NCI-H2081 treated with DMSO at 0.1 percent for 48 hours (cell line): ENCODE measurements around the gene OR10C1.
"Not testable (repeated sequence)": the region's sequence is repeated elsewhere in the genome, so short reads cannot be mapped to it uniquely, and the experiment has no call there.

Experiments
- DNase-seq: peaks from one replicate; lab custom pipeline; 2025; lab: John Stamatoyannopoulos, UW

The OR10C1 gene, protein sequence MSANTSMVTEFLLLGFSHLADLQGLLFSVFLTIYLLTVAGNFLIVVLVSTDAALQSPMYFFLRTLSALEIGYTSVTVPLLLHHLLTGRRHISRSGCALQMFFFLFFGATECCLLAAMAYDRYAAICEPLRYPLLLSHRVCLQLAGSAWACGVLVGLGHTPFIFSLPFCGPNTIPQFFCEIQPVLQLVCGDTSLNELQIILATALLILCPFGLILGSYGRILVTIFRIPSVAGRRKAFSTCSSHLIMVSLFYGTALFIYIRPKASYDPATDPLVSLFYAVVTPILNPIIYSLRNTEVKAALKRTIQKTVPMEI

DNA sequence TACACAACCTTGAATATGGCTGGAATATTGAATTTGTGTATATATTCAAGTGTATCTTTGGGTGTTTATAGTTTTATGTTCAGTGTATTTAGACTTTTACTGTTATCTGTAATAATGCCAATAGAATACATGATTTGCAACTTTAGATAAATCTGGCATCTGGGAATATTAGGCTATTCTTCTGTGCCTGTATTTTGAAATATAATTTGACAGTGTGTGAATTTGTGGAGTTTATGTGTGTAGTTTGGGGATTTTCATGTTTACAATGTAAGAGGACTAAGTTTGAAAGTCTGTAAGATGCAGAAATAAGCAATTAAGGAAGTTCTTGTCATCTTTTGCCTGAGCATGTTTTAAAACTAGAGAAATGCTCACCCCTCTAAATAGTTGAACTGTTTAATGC, at the start of gene OR10C1:
Gene OR10C1, plus strand, starts transcription at position 301 of the 400 bp plus-strand sequence. CDS start 710 bp downstream, outside the sequence.
- no peak for DNase-seq

DNA sequence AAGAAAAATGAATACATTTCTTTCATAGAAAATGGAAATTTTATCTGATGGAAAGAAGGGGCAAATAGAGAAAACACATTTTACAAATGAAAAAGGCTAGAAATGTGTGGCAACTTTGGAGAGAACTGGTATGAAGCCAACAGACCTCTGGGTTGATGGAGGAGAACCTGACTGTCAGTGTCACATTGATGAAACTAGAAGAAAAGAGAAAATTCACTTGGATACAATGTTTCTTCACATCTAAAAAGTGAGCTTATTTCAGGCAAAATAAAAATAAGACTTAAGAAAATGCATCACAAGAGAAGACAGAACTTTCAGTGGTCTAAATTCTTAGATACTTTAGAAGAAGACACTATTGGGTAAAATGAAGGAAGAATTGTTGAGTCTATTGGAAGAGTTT, 43.8 kb upstream of the OR10C1 start, which contains the start of gene OR12D2:
Gene OR12D2, plus strand, starts transcription at position 301 of the 400 bp plus-strand sequence. CDS start 1,069 bp downstream, outside the sequence.
- no peak for DNase-seq

DNA sequence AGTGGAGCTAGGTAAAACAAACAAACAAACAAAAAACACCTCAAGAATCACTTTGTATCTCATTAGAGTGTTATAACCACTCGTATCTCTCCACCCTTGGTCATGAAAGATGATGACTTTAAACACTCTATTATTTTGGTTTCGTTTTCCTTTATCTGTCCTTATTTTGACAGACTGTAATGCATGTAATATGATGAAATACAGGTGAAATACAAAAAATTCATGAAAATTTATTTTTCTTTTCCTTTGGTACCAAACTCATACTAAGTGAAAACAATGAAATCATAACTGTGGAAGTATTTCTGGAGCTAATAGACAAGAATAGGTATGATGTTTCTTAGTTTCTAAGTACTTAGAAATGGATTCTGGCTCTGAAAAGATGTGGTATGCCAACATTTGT, 39.6 kb upstream of the OR10C1 start:
- DNase-seq: no peak

DNA sequence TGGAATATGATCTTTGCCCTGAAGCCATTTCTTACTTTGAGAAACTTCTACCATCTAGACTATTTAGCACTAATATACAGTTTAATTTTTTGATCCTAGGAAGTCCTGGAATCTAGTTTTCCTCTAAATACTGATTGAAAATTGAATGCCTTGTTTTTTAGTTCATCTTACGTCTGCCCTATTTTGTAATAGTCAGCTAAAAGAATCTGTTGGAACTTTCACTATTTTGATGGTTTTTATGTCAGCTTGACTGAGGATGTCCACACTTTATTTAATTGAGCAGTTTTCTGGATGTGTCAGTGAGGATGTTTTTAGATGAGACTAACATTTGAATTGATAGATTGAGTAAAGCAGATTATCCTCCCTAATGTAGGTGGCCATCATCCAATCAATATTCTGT, 35.3 kb upstream of the OR10C1 start:
- DNase-seq: no peak

DNA sequence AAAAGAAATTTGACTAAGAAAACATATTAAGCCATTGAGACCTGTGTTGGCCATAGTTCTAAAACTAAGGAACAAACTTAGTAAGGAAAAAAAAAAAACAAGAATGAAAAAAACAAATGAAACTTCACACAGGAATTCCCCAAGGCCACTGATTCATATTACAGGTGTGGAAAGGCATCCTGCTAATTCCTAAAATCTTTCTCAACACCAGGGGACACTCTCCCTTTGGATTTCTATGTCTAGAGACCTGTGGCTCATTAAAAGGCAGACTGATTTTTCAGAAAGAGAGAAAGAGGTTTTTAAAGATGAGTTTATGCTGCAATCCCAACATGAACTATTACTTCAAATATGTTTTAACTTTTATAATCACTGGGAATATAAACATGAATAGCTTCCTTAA, 24.5 kb upstream of the OR10C1 start, which contains the start of gene OR12D1:
Gene OR12D1, plus strand, starts transcription at position 341 of the 400 bp plus-strand sequence.
- DNase-seq: no peak

DNA sequence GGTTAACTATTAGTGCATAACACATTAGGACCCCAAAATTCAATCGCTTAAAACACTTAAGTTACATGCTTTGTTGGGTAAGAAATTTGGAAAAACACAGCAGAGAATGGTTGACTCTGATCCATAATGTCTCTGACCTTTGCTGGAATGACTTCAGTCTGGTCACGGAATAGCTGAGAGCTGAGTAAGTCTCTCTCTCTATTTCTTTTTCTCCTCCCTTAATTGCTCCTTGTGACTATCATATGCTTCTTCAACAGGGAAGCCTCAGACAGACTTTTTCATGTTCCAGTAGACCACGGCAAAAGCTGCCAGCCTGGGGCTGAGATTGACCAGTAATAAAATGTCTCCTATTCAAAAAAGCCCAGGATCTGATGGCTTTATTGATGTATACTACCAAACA, 19.6 kb upstream of the OR10C1 start:
- DNase-seq: no peak

DNA sequence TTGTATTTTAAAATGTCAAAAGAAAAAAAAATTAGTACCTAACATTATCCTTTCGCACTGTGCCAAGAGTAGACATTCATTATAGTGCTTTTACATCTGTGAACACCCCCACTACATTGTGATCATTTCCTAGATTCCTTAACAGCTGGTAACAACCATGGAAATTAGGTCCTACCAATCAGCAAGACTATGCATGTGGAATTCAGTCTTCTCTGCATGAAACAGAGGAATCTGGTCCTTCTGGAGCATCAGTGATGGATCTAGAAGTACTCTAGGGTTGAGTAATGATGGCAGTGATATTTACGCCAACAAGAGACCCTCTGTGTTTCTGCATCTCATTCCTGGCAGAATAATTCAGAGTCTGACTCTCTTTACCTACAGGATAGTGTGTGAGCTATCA, 14.9 kb upstream of the OR10C1 start:
- no peak for DNase-seq

DNA sequence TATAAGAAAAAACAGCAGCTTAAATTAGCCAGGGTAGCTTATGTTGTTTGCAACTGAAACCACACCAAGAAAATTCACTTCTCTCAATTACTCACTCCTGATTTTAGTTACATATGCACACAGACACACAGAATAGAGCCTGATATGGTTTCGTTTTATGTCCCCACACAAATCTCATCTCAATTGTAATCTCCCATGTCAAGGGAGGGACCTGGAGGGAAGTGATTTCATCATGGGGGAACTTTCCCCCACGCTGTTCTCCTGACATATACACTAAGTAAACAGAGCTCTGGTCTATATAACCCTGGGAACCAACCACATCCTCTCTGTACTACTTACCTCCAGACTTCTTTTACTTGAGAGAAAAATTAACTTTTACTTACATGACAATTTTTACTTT, 14.5 kb upstream of the OR10C1 start:
- no peak for DNase-seq

DNA sequence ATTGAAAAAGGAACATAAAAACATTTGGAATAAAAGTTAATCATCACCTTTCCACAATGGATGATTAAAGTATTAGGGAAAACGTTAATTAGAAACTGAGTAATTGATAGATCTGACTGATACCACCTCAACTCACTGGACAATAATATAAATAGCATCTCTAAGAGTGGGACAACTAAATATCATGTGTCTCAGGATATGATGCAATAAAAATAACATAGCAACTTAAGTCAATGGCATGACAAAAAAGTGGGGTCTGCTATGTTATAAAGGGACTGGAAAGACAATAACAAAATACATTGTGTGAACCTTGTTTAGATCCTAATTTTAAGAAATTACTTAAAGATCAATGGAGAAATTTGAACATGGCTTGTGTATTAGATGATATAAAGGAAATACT, 14.0 kb upstream of the OR10C1 start:
- DNase-seq: no peak

DNA sequence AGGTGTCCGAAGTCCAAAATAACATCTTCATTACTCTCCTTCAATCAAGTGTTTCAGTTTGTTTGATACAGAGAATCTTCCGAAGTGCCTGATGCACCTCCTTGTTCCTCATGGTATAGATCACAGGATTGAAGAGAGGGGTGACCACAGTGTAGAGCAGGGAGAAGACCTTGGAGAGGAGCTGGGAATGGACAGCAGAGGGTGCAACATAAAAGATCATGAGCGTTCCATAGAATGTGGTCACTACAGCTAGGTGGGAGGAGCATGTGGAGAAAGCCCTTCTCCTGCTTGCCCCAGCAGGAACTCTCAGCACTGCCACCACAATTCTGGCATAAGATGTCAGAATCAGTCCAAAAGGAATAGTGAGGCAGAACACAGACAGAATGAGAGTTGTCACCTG, 12.5 kb upstream of the OR10C1 start:
- DNase-seq: no peak

DNA sequence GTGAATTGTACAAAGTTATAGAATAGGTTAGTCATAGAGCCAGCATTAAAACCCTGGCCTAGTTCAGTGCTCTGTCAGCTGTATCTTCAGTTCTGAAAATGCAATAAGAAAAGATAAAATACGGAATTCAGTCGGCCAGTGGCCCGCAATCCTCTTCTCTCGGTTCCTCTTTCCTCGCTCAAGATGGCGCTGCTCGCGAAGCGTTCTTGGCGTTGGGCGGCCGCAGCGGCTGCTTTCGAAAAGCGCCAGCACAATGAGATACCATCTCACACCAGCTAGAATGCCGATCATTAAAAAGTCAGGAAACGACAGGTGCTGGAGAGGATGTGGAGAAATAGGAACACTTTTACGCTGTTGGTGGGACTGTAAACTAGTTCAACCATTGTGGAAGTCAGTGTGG, 2.4 kb upstream of the OR10C1 start:
- not testable (repeated sequence) for DNase-seq

DNA sequence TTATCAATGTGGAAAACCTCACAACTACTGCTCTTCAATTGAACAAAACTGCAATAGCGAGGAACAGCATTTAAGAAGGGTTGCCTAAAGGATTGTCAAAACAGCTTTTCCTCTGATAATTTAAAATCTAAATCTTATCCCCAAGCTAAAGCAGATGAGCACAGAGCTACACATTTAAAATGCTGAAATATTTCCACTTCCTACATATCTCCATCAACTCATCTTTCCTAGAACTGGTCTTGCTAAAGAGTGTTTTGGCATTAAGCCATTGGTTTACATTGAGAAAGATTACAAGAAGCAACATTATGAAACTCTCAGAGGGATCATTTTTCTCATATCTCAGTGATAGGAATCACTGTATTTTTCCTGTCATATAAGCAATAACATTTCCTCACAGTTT, 3.6 kb downstream of the OR10C1 start:
- no peak for DNase-seq

DNA sequence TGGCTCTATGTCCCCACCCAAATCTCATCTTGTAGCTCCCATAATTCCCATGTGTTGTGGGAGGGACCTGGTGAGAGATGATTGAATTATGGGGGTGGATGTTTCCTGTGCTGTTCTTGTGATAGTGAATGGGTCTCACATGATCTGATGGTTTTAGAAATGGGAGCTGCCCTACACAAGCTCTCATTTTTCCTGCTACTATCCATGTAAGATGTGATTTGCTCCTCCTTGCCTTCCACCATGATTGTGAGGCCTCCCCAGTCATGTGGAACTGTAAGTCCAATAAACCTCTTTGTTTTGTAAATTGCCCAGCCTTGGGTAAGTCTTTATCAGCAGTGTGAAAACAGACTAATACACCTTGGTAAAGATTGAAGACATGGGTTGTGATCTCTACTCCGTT, 4.9 kb downstream of the OR10C1 start:
- DNase-seq: not testable (repeated sequence)

DNA sequence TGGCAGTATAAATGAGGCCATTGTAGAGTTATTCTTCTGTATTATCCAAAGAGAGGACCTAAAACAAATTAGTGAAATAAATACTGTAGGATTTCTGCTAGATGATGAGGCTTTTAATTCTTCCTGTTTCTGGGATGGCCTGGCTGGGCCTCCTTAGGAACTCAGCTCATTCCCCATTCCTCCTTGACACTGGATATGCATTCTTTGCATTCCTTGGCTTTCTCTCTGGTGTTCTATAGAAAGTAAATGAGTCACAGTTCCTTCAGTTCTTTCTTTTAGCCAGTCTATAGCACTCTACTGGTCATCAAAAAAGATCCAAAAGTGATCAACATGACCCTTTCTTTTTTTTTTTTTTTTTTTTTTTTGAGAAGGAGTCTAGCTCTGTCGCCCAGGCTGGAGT, 8.6 kb downstream of the OR10C1 start:
- no peak for DNase-seq

DNA sequence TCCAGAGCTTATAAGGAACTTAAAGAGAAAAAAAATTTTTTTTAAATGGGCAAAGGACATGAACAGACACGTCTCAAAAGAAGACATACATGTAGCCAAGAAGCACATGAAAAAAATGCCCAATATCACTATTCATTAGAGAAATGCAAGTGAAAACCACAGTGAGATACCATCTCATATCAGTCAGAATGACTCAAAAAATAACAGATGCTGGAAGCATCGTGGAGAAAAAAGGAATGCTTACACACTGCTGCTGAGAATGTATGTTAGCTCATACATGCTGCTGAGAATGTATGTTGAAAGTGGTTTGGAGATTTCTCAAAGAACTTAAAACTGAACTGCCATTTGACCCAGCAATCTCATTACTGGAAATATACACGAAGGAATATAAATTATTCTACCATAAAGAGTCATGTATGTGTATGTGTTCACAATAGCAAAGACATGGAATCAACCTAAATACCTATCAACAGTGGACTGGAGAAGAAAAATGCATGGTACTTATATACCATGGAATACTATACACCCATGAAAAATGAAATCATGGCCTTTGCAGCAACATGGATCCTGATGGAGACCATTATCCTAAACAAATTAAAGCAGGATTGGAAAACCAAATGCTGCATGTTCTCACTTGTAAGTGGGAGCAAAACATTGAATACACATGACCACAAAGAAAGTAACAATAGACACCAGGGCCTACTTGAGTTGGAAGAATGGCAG, 12.5 kb downstream of the OR10C1 start:
- no peak for DNase-seq

DNA sequence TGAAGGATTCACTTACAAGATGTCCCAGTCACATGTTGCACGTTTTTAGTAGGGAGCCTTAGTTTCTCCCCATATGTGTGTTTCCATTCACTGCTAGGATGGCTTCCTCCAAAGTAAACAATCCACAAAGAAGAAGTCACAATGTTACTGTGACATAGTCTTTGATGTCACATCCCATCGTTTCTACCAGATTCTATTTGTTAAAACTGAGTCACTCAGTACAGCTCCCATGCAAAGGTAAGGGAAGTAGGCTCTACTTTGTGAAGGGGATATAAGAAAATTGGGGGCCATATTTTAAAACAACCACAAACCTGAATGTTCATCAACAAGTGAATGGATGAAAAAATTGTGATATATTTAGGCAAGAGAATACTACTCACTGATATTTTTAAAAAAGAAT, 17.9 kb downstream of the OR10C1 start, which contains the start of the genes OR11A1 and OR2H1:
Gene OR11A1, minus strand, starts transcription at position 101 of the 400 bp plus-strand sequence. CDS start 29,430 bp downstream, outside the sequence.
Gene OR2H1, plus strand, starts transcription at position 185 of the 400 bp plus-strand sequence. CDS start 4,615 bp downstream, outside the sequence.
- DNase-seq: no peak

DNA sequence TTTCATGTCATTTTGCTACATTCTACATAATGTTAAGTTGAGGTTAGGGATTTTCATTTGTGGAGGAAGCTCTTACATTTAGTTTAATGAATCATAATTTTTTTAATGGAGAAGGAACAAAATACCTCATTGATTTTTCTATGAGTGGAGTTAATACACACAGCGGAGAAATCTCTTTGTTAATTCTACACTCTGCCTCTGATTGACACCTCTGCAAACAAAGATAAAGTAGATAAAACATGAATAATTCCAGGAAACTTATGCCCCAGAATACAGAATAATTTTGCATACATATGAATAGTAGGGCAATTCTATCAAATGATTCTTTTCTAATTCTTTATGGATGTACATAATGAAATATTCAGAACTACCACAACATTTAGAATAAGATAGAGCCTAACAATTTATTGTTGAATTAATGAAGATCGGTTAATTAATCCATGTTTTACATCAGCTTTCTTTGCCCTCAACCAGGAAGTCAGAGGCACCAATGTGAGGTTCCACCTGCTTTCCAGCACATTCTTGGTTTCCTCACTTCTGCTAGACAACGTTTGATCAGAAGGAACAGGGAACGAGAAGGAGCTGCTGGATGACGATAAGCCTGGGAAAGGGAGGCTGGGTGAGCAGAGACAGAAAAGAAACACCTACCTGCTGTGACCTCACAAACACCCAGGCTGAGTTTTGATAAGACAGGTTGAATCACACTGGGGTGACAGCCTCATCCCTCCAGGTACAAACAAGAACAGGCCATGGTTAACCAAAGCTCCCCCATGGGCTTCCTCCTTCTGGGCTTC, 22.1 kb downstream of the OR10C1 start:
- no peak for DNase-seq

DNA sequence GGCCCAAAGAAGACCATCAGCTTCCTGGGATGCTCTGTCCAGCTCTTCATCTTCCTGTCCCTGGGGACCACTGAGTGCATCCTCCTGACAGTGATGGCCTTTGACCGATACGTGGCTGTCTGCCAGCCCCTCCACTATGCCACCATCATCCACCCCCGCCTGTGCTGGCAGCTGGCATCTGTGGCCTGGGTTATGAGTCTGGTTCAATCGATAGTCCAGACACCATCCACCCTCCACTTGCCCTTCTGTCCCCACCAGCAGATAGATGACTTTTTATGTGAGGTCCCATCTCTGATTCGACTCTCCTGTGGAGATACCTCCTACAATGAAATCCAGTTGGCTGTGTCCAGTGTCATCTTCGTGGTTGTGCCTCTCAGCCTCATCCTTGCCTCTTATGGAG, 22.9 kb downstream of the OR10C1 start:
- no peak for DNase-seq

DNA sequence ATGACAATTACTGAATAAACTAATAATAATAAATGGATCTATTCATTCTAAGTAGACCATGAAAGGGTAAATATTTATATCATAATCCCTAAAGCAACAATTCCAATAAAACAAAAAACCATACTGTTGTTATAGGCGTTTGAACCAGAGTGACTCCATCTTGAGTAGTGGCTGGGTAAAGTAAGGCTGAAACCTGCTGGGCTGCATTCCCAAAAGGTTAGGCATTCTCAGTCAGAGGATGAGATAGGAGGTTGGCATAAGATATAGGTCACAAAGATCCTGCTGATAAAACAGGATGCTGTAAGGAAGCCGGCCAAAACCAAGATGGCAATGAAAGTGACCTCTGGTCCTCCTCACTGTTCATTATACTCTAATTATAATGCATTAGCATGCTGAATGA, 26.2 kb downstream of the OR10C1 start:
- DNase-seq: no peak

DNA sequence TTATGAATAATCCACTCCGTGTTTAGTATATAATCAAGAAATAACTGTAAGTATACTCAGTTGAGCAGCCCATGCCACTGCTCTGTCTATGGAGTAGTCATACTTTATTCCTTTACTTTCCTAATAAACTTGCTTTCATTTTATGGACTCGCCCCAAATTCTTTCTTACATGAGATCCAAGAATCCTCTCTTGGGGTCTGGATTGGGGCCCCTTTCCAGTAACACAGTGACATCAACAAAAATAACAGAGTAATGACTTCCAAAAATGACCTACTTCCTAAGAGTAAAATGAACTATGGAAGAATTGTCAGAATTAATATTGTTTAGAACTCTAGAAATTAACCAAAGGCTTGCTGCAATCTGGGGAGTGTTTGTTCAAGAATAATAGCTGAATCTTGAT, 26.7 kb downstream of the OR10C1 start:
- DNase-seq: no peak

DNA sequence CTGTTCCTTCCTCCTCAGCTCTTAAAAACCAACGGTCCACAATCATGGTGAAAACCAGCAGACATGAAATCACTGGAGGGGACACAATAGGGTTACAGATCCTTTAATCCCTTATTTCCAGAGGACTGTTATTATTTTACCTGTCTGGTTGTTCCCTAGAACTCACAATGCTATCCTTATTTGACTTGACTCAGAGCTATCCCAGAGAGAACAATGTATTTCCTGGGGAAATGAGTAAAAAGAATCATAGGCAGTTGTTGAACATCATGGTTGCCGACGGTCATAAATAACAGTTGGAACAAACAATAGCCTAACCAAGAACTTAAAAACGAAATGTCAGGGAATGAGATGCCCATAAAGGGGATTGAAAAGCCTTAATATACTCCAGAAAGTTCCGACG, 27.1 kb downstream of the OR10C1 start:
- DNase-seq: no peak

DNA sequence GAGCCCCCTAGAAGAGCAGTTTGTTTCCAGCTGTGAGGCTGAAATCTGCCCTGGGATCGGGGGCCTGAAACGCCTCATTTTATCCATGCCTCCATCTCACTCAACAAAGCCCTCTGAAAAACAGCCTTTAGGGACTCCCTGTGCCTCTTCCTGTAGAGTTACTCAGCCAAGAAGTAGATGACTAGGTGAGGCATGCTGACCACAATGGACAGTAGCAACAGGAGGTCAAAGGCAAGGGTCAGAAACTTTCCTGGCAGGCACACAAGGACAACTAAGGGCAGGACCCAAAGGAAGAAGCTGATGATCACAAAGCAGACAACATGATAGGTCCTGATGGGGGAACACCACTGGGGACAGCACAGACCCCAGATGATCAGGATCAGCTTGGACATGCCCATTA, 35.9 kb downstream of the OR10C1 start:
- DNase-seq: no peak
